HG03039 (cell line): ENCODE data around the gene COL11A1.
"Not testable (repeated sequence)": the region's sequence is repeated elsewhere in the genome, so short reads cannot be mapped to it uniquely, and the experiment has no call there.

Source experiments
- ATAC-seq: cut with Tn5 transposase; IDR thresholded peaks from one replicate; pipeline ENCODE4 v1.9.1; 2021; ENCODE audit warnings: mild to moderate bottlenecking, moderate library complexity; ENCODE audit not compliant: unreplicated experiment

COL11A1 gene

GRCh38 chr1:102933362-102933761 lies 175.0 kb downstream of the COL11A1 start:
- ATAC-seq = not testable (repeated sequence)

- no peak for ATAC-seq
These were observed 188.7 kb downstream of the COL11A1 start for GRCh38 chr1:102919659-102920058.

- ATAC-seq = no peak
These were observed 206.3 kb downstream of the COL11A1 start for GRCh38 chr1:102901996-102902395.

- no peak for ATAC-seq
These were observed 208.4 kb downstream of the COL11A1 start for GRCh38 chr1:102899935-102900334.

GRCh38 chr1:102897557-102897956 lies 210.8 kb downstream of the COL11A1 start:
- no peak for ATAC-seq

- ATAC-seq = no peak
These were observed 211.6 kb downstream of the COL11A1 start for GRCh38 chr1:102896771-102897170.

- ATAC-seq = no peak
These were observed 212.0 kb downstream of the COL11A1 start for GRCh38 chr1:102896286-102896685.

- no peak for ATAC-seq
These were observed 216.3 kb downstream of the COL11A1 start for GRCh38 chr1:102891868-102892625.

GRCh38 chr1:102886638-102887037 lies 221.7 kb downstream of the COL11A1 start:
- ATAC-seq = no peak

- no peak for ATAC-seq
These were observed 224.1 kb downstream of the COL11A1 start for GRCh38 chr1:102884238-102884637.

GRCh38 chr1:102879439-102879993 lies 228.8 kb downstream of the COL11A1 start:
- no peak for ATAC-seq

- no peak for ATAC-seq
These were observed 232.6 kb downstream of the COL11A1 start for GRCh38 chr1:102875756-102876155.

GRCh38 chr1:102872526-102872925 lies 235.8 kb downstream of the COL11A1 start:
- ATAC-seq = no peak

- no peak for ATAC-seq
These were observed 236.2 kb downstream of the COL11A1 start for GRCh38 chr1:102872097-102872496.

GRCh38 chr1:102863704-102864103 lies 244.6 kb downstream of the COL11A1 start:
- no peak for ATAC-seq

GRCh38 chr1:102861247-102861646 lies 247.1 kb downstream of the COL11A1 start:
- ATAC-seq = no peak

- ATAC-seq = no peak
These were observed 249.6 kb downstream of the COL11A1 start for GRCh38 chr1:102858695-102859094.

- ATAC-seq = no peak
These were observed 251.1 kb downstream of the COL11A1 start for GRCh38 chr1:102857251-102857650.

- no peak for ATAC-seq
These were observed 254.6 kb downstream of the COL11A1 start for GRCh38 chr1:102853701-102854187.

GRCh38 chr1:102853136-102853535 lies 255.2 kb downstream of the COL11A1 start:
- ATAC-seq = no peak

GRCh38 chr1:102852613-102853012 lies 255.7 kb downstream of the COL11A1 start:
- ATAC-seq = no peak

GRCh38 chr1:102851616-102852015 lies 256.7 kb downstream of the COL11A1 start:
- no peak for ATAC-seq
